T-helper 2 cell treated with Interferon-gamma antibody and Interleukin-4, amounts not matched to agents 100 ng/mL and 5 ng/mL, for 36 hours (primary cell): Measurements from ENCODE around the gene HOXA9. TPM values are rescaled to one million over a fixed set of nuclear protein-coding genes. Genes with fewer than 3 reads are reported as not detected.

Experiments
- intact Hi-C: fragments of 100-400 bp; cut with micrococcal nuclease; formaldehyde crosslinking; loops from one replicate; pipeline ENCODE4 v1.15.1; 2023
- total RNA-seq: library from RNA; stranded (reverse); gene quantifications from 2 replicates; pipeline ENCODE4 v1.2.3, GENCODE V29; 2022

Gene HOXA9
- total RNA-seq, 1 donor from 2014 or later: not detected

DNA sequence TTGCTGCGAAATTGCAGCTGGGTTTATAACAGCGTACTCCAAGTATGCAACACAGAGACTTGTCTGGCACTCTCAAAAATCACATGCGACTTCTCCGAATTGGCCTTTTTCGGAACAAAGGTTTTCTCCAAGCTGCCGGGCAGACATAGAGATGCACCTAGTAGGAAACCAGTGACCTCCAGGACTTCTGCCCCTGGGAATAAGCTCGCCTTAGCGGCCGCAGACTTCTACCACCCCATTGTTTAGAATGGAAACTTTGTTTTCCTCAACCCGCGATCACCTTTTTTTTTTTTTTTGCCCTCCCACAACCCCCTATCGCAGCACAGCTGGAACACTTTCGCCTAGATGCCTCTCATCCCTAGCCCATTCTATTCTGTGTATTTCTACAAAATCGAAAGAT lies 13.7 kb upstream of the HOXA9 start:
- intact Hi-C loops: no loop called here

DNA sequence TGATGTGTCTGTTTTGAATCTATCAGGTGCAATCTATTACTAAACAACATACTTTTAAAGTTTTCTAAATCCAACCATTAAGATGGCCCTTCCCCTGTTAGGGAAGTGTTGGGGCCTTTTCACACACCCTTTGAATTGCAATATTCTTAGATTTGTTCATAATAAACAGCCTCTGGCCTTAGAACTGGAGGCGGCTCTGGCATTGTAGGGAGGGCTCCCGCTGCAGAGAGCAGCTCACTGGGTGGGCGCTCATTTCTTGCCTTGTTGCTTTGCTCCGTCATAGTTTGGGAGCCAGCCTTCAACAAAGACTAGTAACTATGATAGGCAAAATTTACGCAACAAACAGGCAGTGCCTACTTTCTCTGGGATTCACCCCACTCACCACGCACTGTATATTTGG lies 13.0 kb upstream of the HOXA9 start:
- intact Hi-C loops: no loop called here

DNA sequence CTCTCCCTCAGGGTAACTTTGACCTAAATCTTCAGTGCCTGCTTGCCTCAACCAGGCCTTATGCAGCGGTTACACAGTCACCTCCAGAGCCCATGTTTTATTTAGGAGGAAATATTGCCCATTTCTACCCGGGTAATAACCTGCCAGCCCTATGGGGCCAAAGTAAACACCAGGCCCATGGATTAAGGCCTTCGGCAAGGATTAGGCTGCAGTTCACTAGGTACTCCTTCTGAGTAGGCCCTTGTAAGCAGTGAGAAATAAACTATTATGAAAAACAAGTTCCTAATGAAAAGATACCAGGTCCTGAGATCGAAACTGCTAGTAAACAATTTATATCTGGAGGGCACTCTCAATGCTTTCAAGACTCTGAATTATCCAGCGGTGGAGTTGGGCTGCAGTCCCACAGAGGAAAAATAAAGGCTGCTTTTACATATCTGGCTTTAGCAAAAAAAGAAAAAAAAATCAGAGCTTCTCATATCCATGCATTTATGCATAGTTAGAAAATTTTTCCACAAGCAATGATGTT lies 12.5 kb upstream of the HOXA9 start:
- intact Hi-C loops: no loop called here

DNA sequence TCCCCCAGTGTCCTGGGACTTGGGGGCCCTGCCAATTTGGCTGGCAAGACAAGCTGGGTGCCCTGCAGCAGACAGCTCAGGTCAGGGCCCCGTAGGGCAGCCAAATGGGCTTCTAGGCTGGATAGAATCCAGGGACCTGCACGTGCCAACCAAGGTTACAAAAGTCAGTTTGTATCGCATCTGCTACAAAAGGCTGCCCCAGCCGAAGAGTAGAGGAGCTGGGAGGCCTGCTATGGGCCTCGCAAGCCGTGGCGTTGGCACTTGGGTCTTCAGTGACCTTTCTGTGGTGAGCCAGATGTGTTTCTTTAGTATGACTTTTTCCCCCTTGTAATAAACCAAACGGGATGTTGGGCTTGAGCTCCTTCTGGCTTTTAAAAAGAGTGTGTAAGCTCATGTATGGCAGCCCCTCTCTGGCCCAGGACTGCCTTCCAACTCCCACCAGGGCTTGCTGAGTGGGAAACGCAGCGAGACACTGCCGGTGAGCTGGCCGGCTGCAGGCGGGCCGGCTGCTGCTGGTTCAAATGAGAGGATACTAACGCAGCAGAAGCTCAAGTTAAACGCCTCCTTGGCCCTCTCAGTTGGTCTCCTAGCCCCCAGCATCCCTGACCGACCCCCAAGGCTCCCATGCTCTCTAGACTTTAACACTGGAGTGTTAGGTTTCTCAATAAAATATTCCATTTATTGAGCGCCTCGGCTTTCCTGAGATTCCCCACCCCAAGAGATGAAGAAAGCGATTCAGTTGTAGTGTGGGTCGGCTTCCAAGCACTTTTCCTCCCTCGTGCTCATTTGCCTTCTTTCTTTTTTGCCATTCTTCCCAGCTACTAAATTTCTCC lies 11.8 kb upstream of the HOXA9 start:
- intact Hi-C loops: no loop called here

DNA sequence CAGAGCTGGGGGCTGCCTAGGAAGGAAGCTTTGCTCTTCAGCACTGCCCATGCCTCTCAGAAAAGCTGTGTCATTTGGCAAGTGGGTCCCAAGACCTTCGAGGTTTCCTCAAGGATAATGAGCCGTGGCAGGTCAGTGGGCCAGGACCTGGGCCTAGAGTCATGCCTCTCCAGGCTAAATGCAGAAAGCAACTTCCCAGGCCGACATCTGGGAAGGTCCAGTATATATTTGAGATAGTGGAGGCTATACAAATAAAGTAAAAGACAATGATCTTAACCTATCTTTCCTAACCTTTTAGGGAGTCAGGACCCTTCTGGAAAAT lies 11.1 kb upstream of the HOXA9 start:
- intact Hi-C loops: no loop called here

DNA sequence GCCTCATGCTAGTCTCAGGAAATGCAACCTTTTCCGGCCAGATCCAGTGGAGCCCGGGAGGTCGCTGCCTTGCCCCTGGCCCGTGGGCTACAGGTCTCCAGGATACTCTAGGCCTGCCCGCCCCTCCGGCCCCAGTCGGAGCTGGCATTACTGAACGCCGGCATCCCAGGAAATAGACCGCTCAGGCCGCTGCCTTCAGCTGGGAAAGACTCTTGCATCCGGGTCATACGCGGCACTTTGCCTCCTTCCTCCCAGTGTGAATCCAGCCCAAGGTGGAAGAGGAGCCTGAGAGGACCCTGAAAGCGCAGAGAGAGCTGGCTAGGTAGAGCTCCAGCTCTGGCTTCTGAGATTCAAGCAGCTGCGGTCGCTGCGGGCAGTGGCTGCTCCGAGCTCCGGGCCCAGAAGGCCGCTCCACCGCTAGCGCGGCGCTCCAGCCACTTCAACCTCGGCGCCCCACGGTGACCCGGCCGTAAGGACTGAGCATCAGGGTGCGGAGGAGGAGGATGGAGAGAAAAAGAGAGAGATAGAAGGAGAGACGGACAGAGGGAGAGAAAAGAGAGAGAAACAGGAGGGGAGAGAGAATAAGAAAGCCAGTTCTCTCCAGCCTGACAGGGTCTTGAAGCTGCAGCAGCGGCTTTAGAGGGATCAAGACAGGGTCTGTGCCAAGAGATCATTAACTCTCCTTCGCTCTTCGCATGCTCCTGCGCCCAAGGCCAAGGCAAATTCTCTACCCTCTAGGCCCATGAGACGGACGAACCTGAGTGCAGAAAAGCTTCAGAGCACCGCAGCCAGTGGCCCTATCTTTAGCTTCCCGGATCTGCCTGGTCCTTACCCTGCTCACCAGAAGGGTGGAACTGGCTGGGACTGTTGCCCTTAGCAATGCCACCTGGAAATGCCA lies 10.5 kb upstream of the HOXA9 start:
- intact Hi-C loops: no loop called here

DNA sequence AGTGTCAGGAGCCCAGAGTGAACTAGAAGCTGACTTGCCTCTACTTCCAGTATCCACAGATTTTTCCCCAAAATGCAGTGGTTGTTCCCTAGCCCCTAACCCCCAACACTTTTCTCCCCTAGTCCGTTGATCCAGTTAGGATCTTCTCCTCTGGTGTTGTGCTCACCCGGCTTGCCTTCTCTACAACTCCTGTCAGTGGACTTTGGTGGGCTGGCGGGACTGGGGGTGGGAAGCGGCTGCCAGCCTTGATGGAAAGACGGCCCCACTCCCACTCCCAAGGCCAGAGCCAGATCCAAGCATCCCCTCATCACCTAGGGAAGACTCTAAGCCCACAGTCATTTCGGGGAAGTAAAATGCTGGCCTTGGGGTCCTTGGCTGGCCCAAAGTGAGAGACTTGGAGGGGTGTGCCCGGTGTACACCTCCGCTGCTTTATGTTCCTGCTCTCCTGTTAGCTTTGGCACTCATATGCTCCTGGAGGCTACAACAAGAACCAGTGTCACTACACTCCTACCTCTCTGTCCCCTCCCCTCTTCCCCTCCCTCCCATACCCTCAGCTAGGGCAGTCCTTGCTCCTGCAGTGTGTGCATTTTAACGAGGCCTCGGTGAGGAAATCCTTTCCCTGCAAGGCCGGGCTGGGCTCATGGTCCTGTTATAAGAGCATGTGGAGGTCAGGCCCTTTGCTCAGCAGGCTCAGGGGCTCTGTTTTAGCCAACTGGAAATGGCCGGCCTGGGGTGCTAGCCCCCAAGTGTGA lies 9.7 kb upstream of the HOXA9 start:
- intact Hi-C loops: loop anchor here (5.0 kb wide), 1 partner anchor 67 kb away; the partner anchor contains the start of gene EVX1

DNA sequence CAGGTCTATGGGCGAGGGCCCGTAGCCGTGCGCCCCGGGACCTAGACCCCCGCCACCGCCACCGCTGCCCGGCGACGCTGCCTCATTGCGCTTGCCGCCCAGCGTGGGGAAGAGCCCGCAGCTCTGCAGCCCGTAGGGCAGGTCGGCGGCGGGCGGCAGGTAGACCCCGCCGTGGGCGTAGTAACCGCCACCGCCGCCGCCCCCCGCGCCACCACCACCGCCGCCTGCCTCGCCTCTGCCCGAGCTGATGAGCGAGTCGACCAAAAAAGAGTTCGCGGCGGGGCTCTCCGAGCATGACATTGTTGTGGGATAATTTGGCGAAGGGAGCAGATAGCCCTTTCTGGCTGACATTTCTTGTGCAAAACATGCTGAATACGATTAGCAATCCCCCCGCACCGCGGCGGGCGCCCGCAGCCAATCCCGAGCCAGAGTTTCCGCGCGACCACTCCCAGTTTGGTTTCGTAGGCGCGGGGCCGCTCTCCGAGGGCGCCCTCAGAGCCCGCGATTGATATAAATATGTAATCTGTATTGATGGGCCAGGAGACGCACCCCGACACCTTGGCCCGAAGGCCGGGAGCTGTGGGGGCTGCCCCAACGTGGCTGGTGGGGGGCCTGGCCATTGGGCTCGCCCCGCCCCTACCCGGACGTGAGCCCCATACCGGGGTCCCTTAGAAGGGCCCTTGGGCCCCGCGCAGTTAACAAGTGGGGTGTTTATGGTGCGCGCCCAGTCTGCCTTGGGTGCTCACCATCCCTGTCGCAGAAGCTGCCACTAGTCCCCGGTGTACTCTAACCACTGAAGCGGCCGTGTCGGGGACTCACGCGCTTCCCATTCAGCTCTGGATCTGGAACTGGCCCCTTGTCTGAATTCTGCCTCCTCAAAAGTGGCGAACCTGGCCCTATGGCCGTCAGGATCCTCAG lies 8.9 kb upstream of the HOXA9 start, which contains the start of gene HOXA10:
TSS of gene HOXA10 (minus strand) at position 365 of the 918 bp plus-strand sequence. CDS start at position 351, 14 bp downstream.
- intact Hi-C loops: loop anchor here (2.0 to 5.0 kb wide), 2 partner anchors 15 to 68 kb away; partner anchors contain the start of gene EVX1

DNA sequence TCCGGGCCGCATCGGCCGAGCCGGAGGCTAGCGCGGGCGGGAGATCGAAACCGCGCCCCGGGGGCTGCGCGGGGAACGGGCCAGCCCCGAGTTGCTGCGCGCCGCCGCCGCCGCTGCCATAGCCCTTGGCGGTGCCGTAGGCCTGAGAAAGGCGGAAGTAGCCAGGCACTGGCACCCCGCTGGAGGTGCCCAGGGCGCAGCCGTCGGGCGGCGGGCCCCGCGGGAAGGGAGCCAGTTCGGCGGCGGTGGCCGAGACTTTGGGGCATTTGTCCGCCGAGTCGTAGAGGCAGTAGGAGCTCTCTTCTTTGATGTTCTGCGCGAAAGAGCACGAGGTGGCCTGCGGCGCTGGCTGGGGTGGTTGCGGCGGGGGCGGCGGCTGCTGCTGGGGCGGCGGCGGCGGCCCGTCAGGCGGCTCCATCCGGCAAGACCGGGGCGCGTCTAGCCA lies 8.2 kb upstream of the HOXA9 start:
- intact Hi-C loops: loop anchor here (2.0 to 5.0 kb wide), 2 partner anchors 15 to 69 kb away; partner anchors contain the start of gene EVX1

DNA sequence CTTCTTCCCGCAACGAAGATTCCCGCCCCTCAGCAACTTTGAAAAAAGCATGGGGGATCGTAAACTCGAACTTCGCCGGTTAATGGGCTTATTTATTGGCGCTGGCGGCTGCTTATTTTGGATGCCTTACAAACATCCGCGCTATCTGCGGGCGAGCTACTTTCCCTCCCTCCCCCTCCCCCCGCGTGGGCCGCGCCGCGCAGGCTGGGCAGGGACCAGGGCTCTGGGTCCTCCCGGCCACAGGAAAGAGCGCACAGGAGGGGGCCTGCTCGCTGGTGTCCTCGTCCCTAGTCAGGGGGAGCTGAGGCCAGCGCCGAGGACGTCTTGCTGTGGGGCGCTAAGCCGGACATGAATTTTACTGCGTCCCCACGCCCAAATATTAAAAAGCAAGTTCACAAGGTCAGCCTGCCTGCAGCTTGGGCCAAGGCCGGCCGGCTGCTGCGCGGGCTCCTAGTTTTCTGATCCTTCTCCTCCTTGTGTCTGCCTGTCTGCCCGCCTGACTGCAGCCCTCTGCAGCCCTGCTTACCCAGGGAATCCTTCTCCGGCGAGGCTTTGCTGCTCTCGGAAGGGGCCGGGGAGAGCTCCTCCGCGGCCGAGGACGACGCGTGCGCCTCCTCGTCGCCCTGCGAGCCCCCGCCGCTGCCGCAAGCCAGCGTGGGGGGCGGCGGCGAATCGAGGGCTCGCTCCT lies 7.6 kb upstream of the HOXA9 start:
- intact Hi-C loops: loop anchor here (2.0 to 5.0 kb wide), 2 partner anchors 14 to 69 kb away; partner anchors contain the start of gene EVX1

DNA sequence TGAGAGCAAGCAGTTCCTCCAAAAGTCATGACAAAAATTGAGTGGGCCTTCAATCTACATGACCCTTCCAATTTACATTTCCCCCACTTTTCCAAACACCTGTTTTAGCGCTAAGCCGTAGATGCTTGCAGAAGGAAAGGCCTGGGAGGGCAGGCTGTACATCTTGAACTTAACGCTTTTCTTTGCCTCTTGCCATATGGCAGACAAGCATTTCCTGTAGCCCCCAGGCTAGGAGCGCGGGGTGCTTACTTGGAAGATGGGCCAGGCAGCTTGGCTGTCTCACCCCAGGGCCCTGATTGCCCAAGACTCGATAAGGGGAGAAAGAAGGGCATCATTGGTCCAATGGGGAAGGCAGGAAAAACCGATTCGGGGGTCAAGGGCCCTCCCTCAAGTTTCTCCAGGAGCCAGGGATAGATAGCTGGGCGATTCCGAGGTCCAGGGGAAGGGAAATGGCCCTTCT lies 7.0 kb upstream of the HOXA9 start:
- intact Hi-C loops: loop anchor here (2.0 to 5.0 kb wide), 2 partner anchors 14 to 70 kb away; partner anchors contain the start of gene EVX1

DNA sequence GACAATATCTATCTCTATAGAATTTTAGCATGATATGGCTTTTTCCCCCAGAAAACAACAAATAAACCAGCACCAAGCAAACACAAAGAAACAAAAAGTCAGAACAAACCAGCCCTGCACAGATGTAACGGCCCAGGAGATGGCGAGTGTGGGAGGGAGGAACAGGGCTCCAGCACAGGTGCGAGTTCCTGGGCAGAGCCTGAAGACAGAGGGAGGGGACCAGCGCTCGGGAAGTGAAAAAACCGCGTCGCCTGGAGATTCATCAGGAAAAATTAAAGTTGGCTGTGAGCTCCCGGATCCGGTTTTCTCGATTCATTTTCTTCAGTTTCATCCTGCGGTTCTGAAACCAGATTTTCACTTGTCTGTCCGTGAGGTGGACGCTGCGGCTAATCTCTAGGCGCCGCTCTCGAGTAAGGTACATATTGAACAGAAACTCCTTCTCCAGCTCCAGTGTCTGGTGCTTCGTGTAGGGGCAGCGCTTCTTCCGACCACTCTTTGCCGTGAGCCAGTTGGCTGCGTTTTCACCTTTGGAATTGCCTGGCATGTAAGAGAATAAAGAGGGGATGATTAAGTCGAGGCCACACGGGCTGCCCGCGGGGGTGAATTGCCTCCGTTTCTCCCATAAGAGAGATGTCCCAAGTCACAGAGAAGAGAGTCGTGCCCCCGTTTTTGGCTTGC lies 6.4 kb upstream of the HOXA9 start:
- intact Hi-C loops: loop anchor here (2.0 to 5.0 kb wide), 2 partner anchors 13 to 71 kb away; partner anchors contain the start of gene EVX1

DNA sequence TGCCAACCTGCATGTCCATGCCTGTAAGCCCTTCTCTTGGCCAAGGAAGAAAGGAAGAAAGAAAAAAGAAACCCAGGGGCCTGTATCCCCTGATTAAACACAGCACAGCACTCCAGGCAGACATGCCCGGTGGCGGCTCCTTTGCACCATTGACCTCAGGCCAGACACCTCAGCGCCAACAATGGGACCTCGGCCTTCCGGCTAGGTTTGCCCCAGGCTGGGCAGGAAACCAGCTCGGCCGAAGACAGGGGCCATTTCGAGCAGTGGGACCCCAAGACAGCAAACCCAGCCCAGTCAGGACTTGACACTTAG lies 5.9 kb upstream of the HOXA9 start:
- intact Hi-C loops: loop anchor here (5.0 kb wide), 1 partner anchor 71 kb away; the partner anchor contains the start of gene EVX1

DNA sequence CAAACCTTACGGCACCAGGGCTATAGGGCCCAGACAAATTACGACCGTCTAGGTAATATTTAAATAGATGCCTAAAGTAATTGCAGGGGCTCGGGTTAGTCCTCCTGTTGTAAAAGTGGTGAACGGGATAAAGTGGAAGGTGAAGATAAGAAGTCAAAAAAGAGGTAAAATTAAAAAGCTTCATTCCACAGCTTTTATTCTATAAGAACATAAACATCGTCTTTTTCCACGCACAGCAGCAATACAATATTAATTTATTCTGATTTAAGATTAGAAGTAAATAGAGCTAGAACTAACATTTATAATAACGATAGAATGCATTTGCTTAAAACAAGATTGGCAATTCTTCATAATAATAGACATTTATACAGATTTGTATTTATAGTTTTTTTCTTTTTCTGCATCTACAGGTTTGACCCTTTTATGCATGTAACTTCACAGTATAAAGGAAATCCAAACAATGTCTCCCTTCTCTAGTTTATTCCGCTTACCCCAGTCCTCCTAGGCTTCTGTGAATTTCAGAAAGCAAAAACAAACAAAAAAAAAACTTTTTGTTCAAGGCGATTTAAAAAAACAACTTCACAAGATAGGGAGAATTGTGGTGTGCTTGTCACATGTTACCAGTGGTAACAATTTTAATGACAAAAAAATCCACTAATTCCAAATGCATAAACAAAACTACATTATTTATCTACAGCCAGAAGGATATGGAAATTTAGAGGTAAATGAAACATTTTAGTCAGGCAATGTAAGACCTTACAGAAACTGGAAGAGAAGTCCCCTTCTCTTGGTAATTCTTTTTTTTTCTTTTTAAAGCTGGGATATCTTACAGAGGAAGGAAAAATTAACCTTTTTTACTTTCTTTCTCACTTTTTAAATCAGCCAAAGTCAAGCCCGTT lies 5.3 kb upstream of the HOXA9 start:
- intact Hi-C loops: loop anchor here (5.0 kb wide), 1 partner anchor 72 kb away; the partner anchor contains the start of gene EVX1

DNA sequence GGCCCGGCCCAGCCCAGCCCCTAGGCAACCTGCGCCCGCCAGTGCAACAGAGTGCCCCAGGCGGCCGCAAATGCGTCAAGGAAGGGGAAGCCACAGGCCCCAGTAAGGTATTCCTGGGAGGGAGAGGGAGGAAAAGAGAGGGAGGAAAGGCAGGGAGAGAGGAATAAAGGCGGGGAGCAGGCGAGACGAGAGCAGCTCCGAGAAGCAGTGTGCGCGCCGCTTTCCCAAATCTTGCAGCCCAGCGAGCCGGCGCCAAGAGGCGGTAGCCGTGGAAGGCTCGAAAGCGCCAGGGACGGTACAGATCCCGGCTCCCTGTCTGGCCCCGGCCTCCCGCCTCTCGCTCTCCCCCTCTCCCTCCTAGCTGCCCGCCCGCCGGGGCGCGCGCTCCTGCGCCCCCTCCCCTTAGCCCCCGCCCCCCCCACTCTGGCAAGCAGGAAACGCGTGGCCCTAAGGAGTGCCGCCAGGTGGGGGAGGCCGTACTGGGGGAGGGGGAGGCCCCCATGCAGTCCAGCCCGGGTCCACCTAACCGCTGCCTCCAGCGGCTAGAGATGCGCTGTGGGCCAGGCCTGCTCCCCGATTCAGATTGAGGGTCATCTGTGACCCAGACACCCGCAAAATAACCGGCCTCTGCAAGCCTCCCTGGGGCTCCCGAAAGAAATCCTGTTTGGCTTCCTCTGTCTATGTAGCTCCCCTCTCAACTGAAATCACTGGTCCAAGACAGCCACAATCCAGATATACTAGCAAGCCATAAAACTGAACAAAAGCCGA lies 4.5 kb upstream of the HOXA9 start:
- intact Hi-C loops: loop anchor here (2.0 to 5.0 kb wide), 2 partner anchors 15 to 72 kb away; partner anchors contain the start of genes EVX1 and HOXA11

DNA sequence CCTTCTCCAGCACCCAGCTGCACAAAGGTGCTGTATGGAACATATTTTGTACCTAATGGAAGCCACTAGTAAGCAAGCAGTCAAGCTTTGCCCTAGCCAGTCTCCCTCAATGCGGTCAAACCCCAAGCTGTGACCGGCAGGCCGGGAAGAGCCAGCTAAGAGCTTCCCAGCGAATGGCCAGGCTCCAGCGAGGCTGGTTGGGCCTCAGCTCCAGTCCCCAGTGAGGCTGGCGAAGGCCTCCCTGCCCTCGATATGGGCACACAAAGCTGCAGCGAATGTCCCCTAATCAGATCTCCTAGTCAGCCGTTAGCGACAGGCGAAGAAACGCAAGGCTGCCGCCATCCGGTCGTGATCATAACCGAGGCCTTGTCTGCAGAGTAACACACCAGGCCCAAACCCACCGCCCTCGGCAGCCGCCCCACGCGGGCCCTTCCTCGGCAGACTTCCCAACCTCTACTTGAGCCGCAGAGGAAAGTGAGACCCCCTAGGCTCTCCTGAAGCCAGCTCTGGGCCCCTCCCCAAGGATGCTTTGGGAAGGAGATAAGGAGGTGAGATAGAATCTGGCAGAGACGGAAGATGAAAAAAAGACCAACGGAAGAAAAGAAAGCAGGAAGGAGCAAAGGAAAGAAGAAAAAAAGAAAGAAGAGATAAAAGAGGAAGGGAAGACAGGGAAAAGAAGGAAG lies 3.1 kb upstream of the HOXA9 start:
- intact Hi-C loops: loop anchor here (2.0 kb wide), 1 partner anchor 16 kb away; the partner anchor contains the start of gene HOXA11
